ENCODE results near the gene ISG20L2.

Gene ISG20L2

DNA sequence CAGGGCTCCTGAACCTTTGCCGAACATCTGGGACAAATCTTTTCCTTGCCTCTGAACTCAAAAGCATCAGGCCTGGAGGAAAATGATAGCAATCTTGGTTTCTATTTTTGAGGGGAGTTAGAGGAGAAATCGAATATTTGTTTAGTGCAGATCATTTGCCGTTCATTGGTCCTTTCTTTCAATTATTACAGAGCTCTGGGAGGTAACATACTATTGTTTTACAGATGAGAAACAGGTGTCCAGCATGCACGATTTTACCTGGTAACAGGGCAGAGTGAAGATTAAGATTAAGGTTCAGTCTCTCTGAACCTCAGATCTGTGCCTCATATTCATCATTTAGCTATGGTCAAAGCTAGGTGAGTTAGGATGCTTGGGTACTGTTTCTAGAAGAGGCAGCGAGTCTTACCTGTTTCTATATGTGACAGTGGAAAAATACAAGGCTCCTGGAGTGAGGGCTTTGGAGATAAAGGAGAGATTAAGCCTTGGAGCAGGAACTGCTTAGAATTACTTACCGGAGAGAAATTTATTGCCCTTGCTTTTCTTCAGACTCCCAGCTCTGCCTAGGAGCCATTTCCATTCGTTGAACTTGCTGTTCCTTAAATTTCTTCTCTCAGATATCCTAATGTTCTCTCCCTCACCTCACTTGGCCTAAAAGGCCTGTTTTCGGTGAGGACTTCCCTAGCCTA lies 40.2 kb upstream of the ISG20L2 start:
- TF ChIP-seq, protein P1, sequence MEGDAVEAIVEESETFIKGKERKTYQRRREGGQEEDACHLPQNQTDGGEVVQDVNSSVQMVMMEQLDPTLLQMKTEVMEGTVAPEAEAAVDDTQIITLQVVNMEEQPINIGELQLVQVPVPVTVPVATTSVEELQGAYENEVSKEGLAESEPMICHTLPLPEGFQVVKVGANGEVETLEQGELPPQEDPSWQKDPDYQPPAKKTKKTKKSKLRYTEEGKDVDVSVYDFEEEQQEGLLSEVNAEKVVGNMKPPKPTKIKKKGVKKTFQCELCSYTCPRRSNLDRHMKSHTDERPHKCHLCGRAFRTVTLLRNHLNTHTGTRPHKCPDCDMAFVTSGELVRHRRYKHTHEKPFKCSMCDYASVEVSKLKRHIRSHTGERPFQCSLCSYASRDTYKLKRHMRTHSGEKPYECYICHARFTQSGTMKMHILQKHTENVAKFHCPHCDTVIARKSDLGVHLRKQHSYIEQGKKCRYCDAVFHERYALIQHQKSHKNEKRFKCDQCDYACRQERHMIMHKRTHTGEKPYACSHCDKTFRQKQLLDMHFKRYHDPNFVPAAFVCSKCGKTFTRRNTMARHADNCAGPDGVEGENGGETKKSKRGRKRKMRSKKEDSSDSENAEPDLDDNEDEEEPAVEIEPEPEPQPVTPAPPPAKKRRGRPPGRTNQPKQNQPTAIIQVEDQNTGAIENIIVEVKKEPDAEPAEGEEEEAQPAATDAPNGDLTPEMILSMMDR (IDR thresholded peaks at IDR 0.05) = no peak

DNA sequence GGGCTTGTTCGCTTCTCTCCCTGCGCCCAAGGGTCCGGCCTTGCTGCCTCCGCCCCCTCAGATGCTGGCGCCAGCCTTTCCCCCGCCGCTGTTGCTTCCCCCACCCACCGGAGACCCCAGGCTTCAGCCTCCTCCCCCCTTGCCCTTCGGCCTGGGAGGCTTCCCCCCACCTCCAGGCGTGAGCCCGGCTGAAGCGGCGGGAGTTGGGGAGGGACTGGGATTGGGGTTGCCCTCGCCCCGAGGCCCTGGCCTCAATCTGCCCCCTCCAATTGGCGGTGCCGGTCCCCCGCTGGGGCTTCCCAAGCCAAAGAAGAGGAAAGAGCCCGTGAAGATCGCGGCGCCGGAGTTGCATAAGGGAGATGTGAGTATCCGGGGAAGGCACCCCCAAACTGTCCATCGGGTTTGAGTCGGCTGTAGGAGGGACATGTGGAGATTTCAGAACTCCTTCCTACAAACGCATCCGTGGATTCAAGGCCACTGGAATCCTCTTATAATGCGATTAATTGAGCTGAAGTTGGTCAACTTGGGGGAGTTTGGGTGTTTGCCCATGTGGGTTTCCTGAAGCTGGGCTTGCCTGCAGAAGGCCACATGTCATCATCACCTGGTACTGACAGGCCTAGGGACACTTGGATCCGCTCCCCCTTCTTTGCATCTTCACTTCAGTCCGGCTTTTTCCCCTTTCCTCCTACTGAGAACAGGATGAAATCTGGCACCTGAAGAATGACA lies 39.5 kb upstream of the ISG20L2 start:
- TF ChIP-seq, protein P1 (IDR thresholded peaks at IDR 0.05) = no peak

DNA sequence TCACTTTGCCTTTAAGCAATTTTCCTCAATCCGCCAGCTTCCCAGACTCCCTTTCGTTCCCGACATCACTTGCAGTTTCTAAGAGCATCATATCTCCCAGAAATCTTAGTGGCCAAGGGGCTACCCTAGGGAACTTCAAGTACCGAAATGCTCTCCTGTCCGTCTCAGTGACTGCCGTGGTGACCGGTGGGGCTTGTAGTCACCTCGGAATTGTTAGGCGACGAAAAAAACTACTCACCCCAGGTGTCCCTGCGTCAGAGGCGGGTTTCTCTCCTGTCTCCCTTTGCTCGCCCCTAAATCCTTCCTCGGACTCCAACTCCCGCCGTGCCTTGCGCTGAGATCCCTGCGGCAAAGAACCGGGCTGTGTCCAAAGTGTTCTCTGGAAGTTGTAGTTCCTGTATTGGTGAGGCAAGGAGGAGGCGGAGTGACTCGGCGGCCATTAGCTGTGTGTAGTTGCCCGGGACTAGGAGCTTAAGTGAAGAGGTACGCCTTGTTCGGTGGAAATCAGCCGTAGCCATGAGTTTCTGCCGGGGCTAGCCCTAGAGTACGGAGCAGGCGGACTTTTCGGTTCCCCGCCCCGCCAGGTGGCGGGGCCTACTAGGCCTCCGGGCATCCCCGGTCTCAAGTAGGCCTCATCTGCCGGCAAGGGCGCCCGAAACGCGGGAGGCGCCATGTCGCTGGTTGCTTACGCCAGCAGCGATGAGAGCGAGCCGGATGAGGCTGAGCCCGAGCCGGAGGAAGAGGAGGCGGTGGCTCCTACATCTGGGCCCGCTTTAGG lies 38.7 kb upstream of the ISG20L2 start, which contains the start of gene PRCC:
Gene PRCC, plus strand, starts transcription at position 435 of the 778 bp plus-strand sequence. Its CDS starts 237 bp downstream, at position 672.
- TF ChIP-seq, protein P1 (IDR thresholded peaks at IDR 0.05) = no peak

DNA sequence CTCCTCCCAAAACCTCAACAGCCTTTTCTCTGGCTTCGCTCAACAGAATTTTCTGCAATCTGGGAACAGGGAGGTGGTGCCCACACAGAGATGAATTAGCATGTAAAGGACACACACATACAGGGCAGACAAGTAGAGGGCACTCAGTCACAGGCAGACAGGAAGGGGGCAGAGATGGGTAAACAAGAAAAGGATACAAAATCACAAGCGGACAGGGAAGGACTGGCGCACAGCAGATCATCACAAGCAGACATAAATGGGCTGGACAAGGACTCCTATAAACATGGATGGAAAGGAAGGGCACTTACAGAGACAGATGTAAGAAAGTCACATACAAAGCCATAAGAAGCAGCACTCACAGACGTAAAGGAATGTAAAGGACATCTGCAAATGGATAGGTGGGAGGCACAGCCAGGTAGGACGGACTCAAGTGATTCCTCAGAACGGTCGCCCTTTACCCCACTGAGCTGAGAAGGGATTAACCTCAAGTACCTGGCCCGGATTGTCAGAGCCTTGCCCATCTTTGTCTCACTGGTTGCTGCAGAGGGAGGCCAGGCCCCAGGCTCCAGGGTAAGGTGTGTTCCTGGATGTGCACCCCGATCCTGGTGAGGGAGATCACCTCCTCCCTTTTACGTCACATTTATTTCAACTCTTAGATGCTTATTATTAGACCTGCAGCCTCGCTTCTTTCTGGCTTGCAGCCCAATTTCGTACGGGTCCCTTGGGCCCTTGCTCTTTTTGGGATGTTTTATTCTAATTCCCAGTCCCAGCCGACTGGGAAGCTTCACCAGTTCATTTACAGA lies 37.9 kb upstream of the ISG20L2 start:
- TF ChIP-seq, protein P1 (IDR thresholded peaks at IDR 0.05) = no peak

DNA sequence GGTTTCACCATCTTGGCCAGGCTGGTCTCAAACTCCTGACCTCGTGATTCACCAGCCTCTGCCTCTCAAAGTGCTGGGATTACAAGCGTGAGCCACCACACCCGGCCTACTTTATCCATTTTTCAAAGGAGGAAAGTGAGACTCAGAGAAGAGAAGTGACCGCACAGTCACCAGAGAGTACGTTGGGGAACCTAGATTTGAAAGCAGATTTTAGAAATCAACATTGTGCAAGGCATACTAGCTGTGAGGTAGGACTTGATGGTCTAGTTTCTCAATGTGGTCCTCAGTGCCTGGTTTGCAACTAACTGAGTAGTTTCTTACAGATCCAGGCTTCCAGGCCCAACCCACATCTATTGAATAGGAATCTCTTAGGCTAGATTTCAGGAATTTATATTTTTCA lies 37.1 kb upstream of the ISG20L2 start:
- TF ChIP-seq, protein P1 (IDR thresholded peaks at IDR 0.05) = no peak

DNA sequence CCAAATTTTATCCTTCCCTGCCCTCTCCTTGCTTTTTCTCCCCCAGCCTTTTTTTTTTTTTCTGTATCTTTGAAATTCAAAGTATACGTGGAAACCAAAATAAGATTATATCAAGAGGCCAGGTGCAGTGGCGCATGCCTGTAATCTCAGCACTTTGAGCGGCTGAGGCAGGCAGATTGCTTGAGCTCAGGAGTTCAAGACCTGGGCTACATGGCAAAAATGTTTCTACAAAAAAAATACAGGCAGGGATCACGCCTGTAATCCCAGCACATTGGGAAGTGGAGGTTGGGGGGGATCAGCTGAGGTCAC lies 32.2 kb upstream of the ISG20L2 start:
- TF ChIP-seq, protein P1 (IDR thresholded peaks at IDR 0.05) = no peak
